ENCODE data around the gene TMEM80. TPM values are rescaled to one million over a fixed set of nuclear protein-coding genes. Genes with fewer than 3 reads are reported as not detected.

TMEM80 gene
- total and polyA plus RNA-seq, 2 donors (not counting 1 experiment from before 2014, with no cell fraction given) = 10.6 to 15.3 TPM

GRCh38 chr11:665704-666281 lies 29.8 kb upstream of the TMEM80 start:
- no peaks in the 10 kb centered on the region for H3K4me1 ChIP-seq (ENCODE audit: control insufficient read depth, extremely low read depth, insufficient read depth, low read length)
- peak overlapping the region; percentile 54 for H3K27ac ChIP-seq (ENCODE audit: insufficient read depth, low read length)
- H3K36me3 ChIP-seq (ENCODE audit: control insufficient read depth, insufficient read depth, low read length) = no peaks in the 10 kb centered on the region
- H3K9me3 ChIP-seq (ENCODE audit: control insufficient read depth, insufficient read depth, low read depth, low read length) = no peaks in the 10 kb centered on the region
- TF ChIP-seq CTCF (conservative IDR thresholded peaks at IDR 0.05 in 1 of 2, IDR thresholded peaks at IDR 0.05 in 1 of 2; ENCODE audit: low read depth in 1 of 2, low read length in 2 of 2) (no peak), EZH2 (IDR thresholded peaks at IDR 0.05; ENCODE audit: low read length, missing control alignments) (no peak)
- H3K4me2 ChIP-seq (ENCODE audit: extremely low read depth, insufficient read depth, low read length) = peak overlapping the region; percentile 2
- H3K79me2 ChIP-seq (ENCODE audit: control insufficient read depth, insufficient read depth, low read length) = peaks cover 3% of the 10 kb centered on the region
- H3K27me3 ChIP-seq (ENCODE audit: control insufficient read depth, insufficient read depth, low read length) = no peaks in the 10 kb centered on the region
- no peak overlapping the region for H2AFZ ChIP-seq (ENCODE audit: low read length)
- peak; percentile 10 to 62 for DNase-seq (ENCODE audit: low read depth in 2 of 2)
- H3K4me3 ChIP-seq (replicated peaks in 1 of 4; ENCODE audit: control extremely low read depth in 1 of 4, insufficient read depth in 1 of 4, low read depth in 3 of 4, low read length in 4 of 4) = no peak overlapping the region
- no peaks in the 10 kb centered on the region for H4K20me1 ChIP-seq (ENCODE audit: control insufficient read depth, extremely low read depth, insufficient read depth, low read length)
- no peak overlapping the region for H3K9ac ChIP-seq (ENCODE audit: insufficient read depth, low read length)

GRCh38 chr11:673866-674265 lies 21.8 kb upstream of the TMEM80 start:
- Histone ChIP-seq H3K36me3 (ENCODE audit: control insufficient read depth, insufficient read depth, low read length) (peaks cover 9% of the 10 kb centered on the region), H2AFZ (ENCODE audit: low read length) (no peak overlapping the region), H3K79me2 (ENCODE audit: control insufficient read depth, insufficient read depth, low read length) (no peaks in the 10 kb centered on the region), H3K4me2 (ENCODE audit: extremely low read depth, insufficient read depth, low read length) (no peak overlapping the region), H3K4me1 (ENCODE audit: control insufficient read depth, extremely low read depth, insufficient read depth, low read length) (no peaks in the 10 kb centered on the region), H3K9me3 (ENCODE audit: control insufficient read depth, insufficient read depth, low read depth, low read length) (no peaks in the 10 kb centered on the region), H3K27ac (ENCODE audit: insufficient read depth, low read length) (no peak overlapping the region), H3K4me3 (replicated peaks in 1 of 4; ENCODE audit: control extremely low read depth in 1 of 4, insufficient read depth in 1 of 4, low read depth in 3 of 4, low read length in 4 of 4) (no peak overlapping the region), H3K27me3 (ENCODE audit: control insufficient read depth, insufficient read depth, low read length) (no peaks in the 10 kb centered on the region), H4K20me1 (ENCODE audit: control insufficient read depth, extremely low read depth, insufficient read depth, low read length) (no peaks in the 10 kb centered on the region), H3K9ac (ENCODE audit: insufficient read depth, low read length) (no peak overlapping the region)
- DNase-seq (ENCODE audit: low read depth in 2 of 2) = no peak
- TF ChIP-seq EZH2 (IDR thresholded peaks at IDR 0.05; ENCODE audit: low read length, missing control alignments) (no peak), CTCF (conservative IDR thresholded peaks at IDR 0.05 in 1 of 2, IDR thresholded peaks at IDR 0.05 in 1 of 2; ENCODE audit: low read depth in 1 of 2, low read length in 2 of 2) (no peak)

- Histone ChIP-seq H3K4me1 (ENCODE audit: control insufficient read depth, extremely low read depth, insufficient read depth, low read length) (no peaks in the 10 kb centered on the region), H4K20me1 (ENCODE audit: control insufficient read depth, extremely low read depth, insufficient read depth, low read length) (no peaks in the 10 kb centered on the region), H3K27ac (ENCODE audit: insufficient read depth, low read length) (no peak overlapping the region), H3K9ac (ENCODE audit: insufficient read depth, low read length) (no peak overlapping the region), H3K36me3 (ENCODE audit: control insufficient read depth, insufficient read depth, low read length) (peaks cover 10% of the 10 kb centered on the region), H3K27me3 (ENCODE audit: control insufficient read depth, insufficient read depth, low read length) (no peaks in the 10 kb centered on the region), H3K4me3 (replicated peaks in 1 of 4; ENCODE audit: control extremely low read depth in 1 of 4, insufficient read depth in 1 of 4, low read depth in 3 of 4, low read length in 4 of 4) (no peak overlapping the region), H3K4me2 (ENCODE audit: extremely low read depth, insufficient read depth, low read length) (no peak overlapping the region), H3K79me2 (ENCODE audit: control insufficient read depth, insufficient read depth, low read length) (no peaks in the 10 kb centered on the region), H3K9me3 (ENCODE audit: control insufficient read depth, insufficient read depth, low read depth, low read length) (no peaks in the 10 kb centered on the region), H2AFZ (ENCODE audit: low read length) (no peak overlapping the region)
- no peak for DNase-seq (ENCODE audit: low read depth in 2 of 2)
- no peak for TF ChIP-seq CTCF (conservative IDR thresholded peaks at IDR 0.05 in 1 of 2, IDR thresholded peaks at IDR 0.05 in 1 of 2; ENCODE audit: low read depth in 1 of 2, low read length in 2 of 2)
- TF ChIP-seq EZH2 (IDR thresholded peaks at IDR 0.05; ENCODE audit: low read length, missing control alignments) = no peak
Observed at GRCh38 chr11:674406-674805, 21.2 kb upstream of the TMEM80 start.

Data from fibroblast of lung (primary cell).